Measurements from ENCODE around the gene RPAP3. TPM values are rescaled to one million over a fixed set of nuclear protein-coding genes. Genes with fewer than 3 reads are reported as not detected.

RPAP3 gene
- polyA plus RNA-seq, 10 donors, result 21.0 to 32.9 (median 28.2) TPM

- DNase-seq, result no peak
These were observed 93.9 kb downstream of the RPAP3 start for GRCh38 chr12:47611906-47612305.

Other genes with a start within 250 kb of the RPAP3 start
- 1 to 10 TPM in 1 of 10 donors, under 1 TPM in 9; 0.19 to 1.8 (median 0.32) TPM for gene ENDOU, start 19.5 kb upstream of the RPAP3 start, polyA plus RNA-seq (ENCODE audit: insufficient read length in 10 of 10)
- 10 to 100 TPM in 5 of 10 donors, 1 to 10 TPM in 5; 6.8 to 18.9 (median 9.7) TPM for gene RAPGEF3, start 52.9 kb upstream of the RPAP3 start, polyA plus RNA-seq (ENCODE audit: insufficient read length in 10 of 10)
- gene SLC48A1, start 67.2 kb upstream of the RPAP3 start, polyA plus RNA-seq (ENCODE audit: insufficient read length in 10 of 10), result 10 to 100 TPM in 8 of 10 donors, 1 to 10 TPM in 2; 9.7 to 13.8 (median 11.5) TPM
- gene HDAC7, start 113.9 kb upstream of the RPAP3 start, polyA plus RNA-seq (ENCODE audit: insufficient read length in 10 of 10), result 10 to 100 TPM; 51.6 to 87.4 (median 59.9) TPM
- 1 to 10 TPM in 1 of 10 donors, under 1 TPM in 9; 0.21 to 1.5 (median 0.44) TPM for gene VDR, start 199.0 kb upstream of the RPAP3 start, polyA plus RNA-seq (ENCODE audit: insufficient read length in 10 of 10)

Data from muscle of back (tissue), 11 donors.